ENCODE data around the gene NPAS3.

- TF ChIP-seq, protein P1, sequence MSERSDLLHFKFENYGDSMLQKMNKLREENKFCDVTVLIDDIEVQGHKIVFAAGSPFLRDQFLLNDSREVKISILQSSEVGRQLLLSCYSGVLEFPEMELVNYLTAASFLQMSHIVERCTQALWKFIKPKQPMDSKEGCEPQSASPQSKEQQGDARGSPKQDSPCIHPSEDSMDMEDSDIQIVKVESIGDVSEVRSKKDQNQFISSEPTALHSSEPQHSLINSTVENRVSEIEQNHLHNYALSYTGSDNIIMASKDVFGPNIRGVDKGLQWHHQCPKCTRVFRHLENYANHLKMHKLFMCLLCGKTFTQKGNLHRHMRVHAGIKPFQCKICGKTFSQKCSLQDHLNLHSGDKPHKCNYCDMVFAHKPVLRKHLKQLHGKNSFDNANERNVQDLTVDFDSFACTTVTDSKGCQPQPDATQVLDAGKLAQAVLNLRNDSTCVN (CRISPR knock-in tag; IDR thresholded peaks at IDR 0.05; ENCODE audit: borderline replicate concordance), result no peak
- TF ChIP-seq SP1 (IDR thresholded peaks at IDR 0.05) (no peak), SP1 (CRISPR knock-in tag; IDR thresholded peaks at IDR 0.05) (no peak), ZNF546 (CRISPR knock-in tag; conservative IDR thresholded peaks at IDR 0.05) (no peak), SIX4 (CRISPR knock-in tag; IDR thresholded peaks at IDR 0.05) (no peak), SMARCC2 (IDR thresholded peaks at IDR 0.05) (no peak), NR3C1 (CRISPR knock-in tag; IDR thresholded peaks at IDR 0.05) (no peak), SIN3B (IDR thresholded peaks at IDR 0.05; ENCODE audit: low read length) (no peak), ZSCAN29 (CRISPR knock-in tag; conservative IDR thresholded peaks at IDR 0.05) (no peak), RXRA (CRISPR knock-in tag; IDR thresholded peaks at IDR 0.05) (no peak), PRPF4 (IDR thresholded peaks at IDR 0.05; ENCODE audit: low read depth, low read length, poor library complexity, severe bottlenecking) (no peak), ZNF280B (CRISPR knock-in tag; IDR thresholded peaks at IDR 0.05; ENCODE audit: borderline replicate concordance) (no peak)
- TF ChIP-seq, protein P2, sequence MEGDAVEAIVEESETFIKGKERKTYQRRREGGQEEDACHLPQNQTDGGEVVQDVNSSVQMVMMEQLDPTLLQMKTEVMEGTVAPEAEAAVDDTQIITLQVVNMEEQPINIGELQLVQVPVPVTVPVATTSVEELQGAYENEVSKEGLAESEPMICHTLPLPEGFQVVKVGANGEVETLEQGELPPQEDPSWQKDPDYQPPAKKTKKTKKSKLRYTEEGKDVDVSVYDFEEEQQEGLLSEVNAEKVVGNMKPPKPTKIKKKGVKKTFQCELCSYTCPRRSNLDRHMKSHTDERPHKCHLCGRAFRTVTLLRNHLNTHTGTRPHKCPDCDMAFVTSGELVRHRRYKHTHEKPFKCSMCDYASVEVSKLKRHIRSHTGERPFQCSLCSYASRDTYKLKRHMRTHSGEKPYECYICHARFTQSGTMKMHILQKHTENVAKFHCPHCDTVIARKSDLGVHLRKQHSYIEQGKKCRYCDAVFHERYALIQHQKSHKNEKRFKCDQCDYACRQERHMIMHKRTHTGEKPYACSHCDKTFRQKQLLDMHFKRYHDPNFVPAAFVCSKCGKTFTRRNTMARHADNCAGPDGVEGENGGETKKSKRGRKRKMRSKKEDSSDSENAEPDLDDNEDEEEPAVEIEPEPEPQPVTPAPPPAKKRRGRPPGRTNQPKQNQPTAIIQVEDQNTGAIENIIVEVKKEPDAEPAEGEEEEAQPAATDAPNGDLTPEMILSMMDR (CRISPR knock-in tag; IDR thresholded peaks at IDR 0.05), result no peak
- TF ChIP-seq, protein P3, sequence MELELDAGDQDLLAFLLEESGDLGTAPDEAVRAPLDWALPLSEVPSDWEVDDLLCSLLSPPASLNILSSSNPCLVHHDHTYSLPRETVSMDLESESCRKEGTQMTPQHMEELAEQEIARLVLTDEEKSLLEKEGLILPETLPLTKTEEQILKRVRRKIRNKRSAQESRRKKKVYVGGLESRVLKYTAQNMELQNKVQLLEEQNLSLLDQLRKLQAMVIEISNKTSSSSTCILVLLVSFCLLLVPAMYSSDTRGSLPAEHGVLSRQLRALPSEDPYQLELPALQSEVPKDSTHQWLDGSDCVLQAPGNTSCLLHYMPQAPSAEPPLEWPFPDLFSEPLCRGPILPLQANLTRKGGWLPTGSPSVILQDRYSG (CRISPR knock-in tag; IDR thresholded peaks at IDR 0.05), result no peak
- TF ChIP-seq, protein P4, sequence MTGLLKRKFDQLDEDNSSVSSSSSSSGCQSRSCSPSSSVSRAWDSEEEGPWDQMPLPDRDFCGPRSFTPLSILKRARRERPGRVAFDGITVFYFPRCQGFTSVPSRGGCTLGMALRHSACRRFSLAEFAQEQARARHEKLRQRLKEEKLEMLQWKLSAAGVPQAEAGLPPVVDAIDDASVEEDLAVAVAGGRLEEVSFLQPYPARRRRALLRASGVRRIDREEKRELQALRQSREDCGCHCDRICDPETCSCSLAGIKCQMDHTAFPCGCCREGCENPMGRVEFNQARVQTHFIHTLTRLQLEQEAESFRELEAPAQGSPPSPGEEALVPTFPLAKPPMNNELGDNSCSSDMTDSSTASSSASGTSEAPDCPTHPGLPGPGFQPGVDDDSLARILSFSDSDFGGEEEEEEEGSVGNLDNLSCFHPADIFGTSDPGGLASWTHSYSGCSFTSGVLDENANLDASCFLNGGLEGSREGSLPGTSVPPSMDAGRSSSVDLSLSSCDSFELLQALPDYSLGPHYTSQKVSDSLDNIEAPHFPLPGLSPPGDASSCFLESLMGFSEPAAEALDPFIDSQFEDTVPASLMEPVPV (CRISPR knock-in tag; IDR thresholded peaks at IDR 0.05), result no peak
Observed at GRCh38 chr14:33737446-33737845, 798.8 kb downstream of the NPAS3 start.

Data from HepG2 (cell line).